HepG2 (cell line): ENCODE data around the gene MLF1. TPM values are rescaled to one million over a fixed set of nuclear protein-coding genes. Genes with fewer than 3 reads are reported as not detected.

Source experiments
- AGO1 ChIP-seq: fragments of 200-400 bp; formaldehyde crosslinking; IDR thresholded peaks from 2 replicates; pipeline ENCODE4 v1.6.1; 2017; ENCODE audit warnings: mild to moderate bottlenecking, low read depth, low read length, moderate library complexity; ENCODE audit not compliant: poor library complexity, severe bottlenecking
- ASH2L ChIP-seq: fragments of 300-600, 200-600 bp; sonication (generic); IDR thresholded peaks from 2 replicates; pipeline ENCODE4 v1.7.0; 2017; ENCODE audit warnings: low read depth, mild to moderate bottlenecking, moderate library complexity, mixed read lengths, low read length; ENCODE audit not compliant: insufficient read length
- BRD4 ChIP-seq: sonication (generic); formaldehyde crosslinking; IDR thresholded peaks from 2 replicates; pipeline ENCODE4 v1.4.0; 2020; ENCODE audit warnings: missing genetic modification reagents
- CEBPG ChIP-seq: IDR thresholded peaks from 2 replicates; pipeline ENCODE4 v1.6.1; 2016
- CREM ChIP-seq, 2 experiments: sonication (generic) in 1 of 2; formaldehyde crosslinking in 1 of 2; IDR thresholded peaks; 2 replicates each; pipeline versions ENCODE4 v1.4.0 to v1.6.1; 2016 to 2020; ENCODE audit warnings: antibody characterized with exemption in 1 of 2, mild to moderate bottlenecking in 1 of 2, missing genetic modification reagents in 1 of 2
- ETS1 ChIP-seq: sonication (generic); formaldehyde crosslinking; IDR thresholded peaks from 2 replicates; pipeline ENCODE4 v1.4.0; 2020; ENCODE audit warnings: missing genetic modification reagents
- FOXJ3 ChIP-seq: sonication (generic); formaldehyde crosslinking; IDR thresholded peaks from 2 replicates; pipeline ENCODE4 v1.4.0; 2020; ENCODE audit warnings: missing genetic modification reagents, mild to moderate bottlenecking, borderline replicate concordance
- FOXO4 ChIP-seq: sonication (generic); formaldehyde crosslinking; conservative IDR thresholded peaks from 2 replicates; pipeline ENCODE4 v1.8.1; 2023; ENCODE audit warnings: missing genetic modification reagents
- HOXA7 ChIP-seq: sonication (generic); formaldehyde crosslinking; IDR thresholded peaks from 2 replicates; pipeline ENCODE4 v1.8.1; 2022; ENCODE audit warnings: mild to moderate bottlenecking, missing genetic modification reagents, moderate library complexity
- IRF2 ChIP-seq: IDR thresholded peaks from 2 replicates; pipeline ENCODE4 v1.6.1; 2018; ENCODE audit warnings: missing genetic modification reagents, missing compliant biosample characterization
- LCORL ChIP-seq, 2 experiments: fragments of 450-650 bp in 1 of 2; sonication (generic) in 1 of 2; formaldehyde crosslinking in 1 of 2; IDR thresholded peaks; 2 replicates each; pipeline versions ENCODE4 v1.5.0 to v1.6.1; 2017 to 2020; ENCODE audit warnings: antibody characterized with exemption in 1 of 2, missing genetic modification reagents in 1 of 2
- MYC ChIP-seq: sonication (generic); formaldehyde crosslinking; IDR thresholded peaks from 2 replicates; pipeline ENCODE4 v1.9.0; 2021; ENCODE audit warnings: missing genetic modification reagents, borderline replicate concordance
- POGZ ChIP-seq: sonication (generic); formaldehyde crosslinking; IDR thresholded peaks from 2 replicates; pipeline ENCODE4 v1.4.0; 2020; ENCODE audit warnings: mild to moderate bottlenecking, missing genetic modification reagents
- PREB ChIP-seq: sonication (generic); formaldehyde crosslinking; IDR thresholded peaks from 2 replicates; pipeline ENCODE4 v1.4.0; 2020; ENCODE audit warnings: missing genetic modification reagents
- ZC3H13 ChIP-seq: sonication (generic); formaldehyde crosslinking; IDR thresholded peaks from 2 replicates; pipeline ENCODE4 v1.8.1; 2023; ENCODE audit warnings: mild to moderate bottlenecking, missing genetic modification reagents, moderate library complexity
- ZFP36L2 ChIP-seq: sonication (generic); formaldehyde crosslinking; IDR thresholded peaks from 2 replicates; pipeline ENCODE4 v1.4.0; 2020; ENCODE audit warnings: missing genetic modification reagents
- ZGPAT ChIP-seq: IDR thresholded peaks from 2 replicates; pipeline ENCODE4 v1.6.1; 2016; ENCODE audit warnings: mild to moderate bottlenecking
- ZNF235 ChIP-seq: sonication (generic); formaldehyde crosslinking; IDR thresholded peaks from 2 replicates; pipeline ENCODE4 v1.8.1; 2023; ENCODE audit warnings: mild to moderate bottlenecking, missing genetic modification reagents, borderline replicate concordance
- ZNF253 ChIP-seq: sonication (generic); formaldehyde crosslinking; IDR thresholded peaks from 2 replicates; pipeline ENCODE4 v1.8.0; 2022; ENCODE audit warnings: mild to moderate bottlenecking, missing genetic modification reagents, borderline replicate concordance
- ZNF33A ChIP-seq: sonication (generic); formaldehyde crosslinking; IDR thresholded peaks from 2 replicates; pipeline ENCODE4 v1.5.1; 2020; ENCODE audit warnings: missing genetic modification reagents, mild to moderate bottlenecking, moderate library complexity, borderline replicate concordance
- ZNF552 ChIP-seq: sonication (generic); formaldehyde crosslinking; IDR thresholded peaks from 2 replicates; pipeline ENCODE4 v1.9.0; 2022; ENCODE audit warnings: missing genetic modification reagents, mild to moderate bottlenecking, borderline replicate concordance
- ZNF747 ChIP-seq: sonication (generic); formaldehyde crosslinking; IDR thresholded peaks from 2 replicates; pipeline ENCODE4 v1.8.1; 2023; ENCODE audit warnings: missing genetic modification reagents, mild to moderate bottlenecking, borderline replicate concordance
- ZXDC ChIP-seq: sonication (generic); formaldehyde crosslinking; IDR thresholded peaks from 2 replicates; pipeline ENCODE4 v1.5.0; 2020; ENCODE audit warnings: mild to moderate bottlenecking, missing genetic modification reagents
- polyA plus RNA-seq, 8 experiments: library from polyadenylated mRNA; depleted of rRNA in 3 of 8; stranded (reverse) in 7 of 8; unstranded in 1 of 8; fragments of >200 nt; fragmentation: Illumina TruSeq in 4 of 8; extraction: Trizol in 4 of 8; gene quantifications; 2 replicates each; pipeline versions ENCODE4 v1.2.1 to v1.2.3, GENCODE V29; 2011 to 2016; ENCODE audit warnings: low read depth in 4 of 8, missing spikeins in 1 of 8, mixed read lengths in 1 of 8; ENCODE audit not compliant: insufficient read depth in 1 of 8
- total RNA-seq, 5 experiments: library from RNA; depleted of rRNA; stranded (reverse); fragments of >200 nt; fragmentation: Illumina TruSeq; extraction: Trizol; gene quantifications; 2 replicates each; pipeline ENCODE4 v1.2.3, GENCODE V29; 2016; ENCODE audit warnings: low read depth in 1 of 5

MLF1 gene
- total and polyA plus RNA-seq, 2 of the 13 experiments (the other 11 are each of a cell fraction or from before 2014, with no cell fraction given): 0.88 to 1.0 TPM

- TF ChIP-seq CEBPG (CRISPR knock-in tag) (no peak), ZNF33A (CRISPR knock-in tag) (no peak), AGO1 (no peak), BRD4 (CRISPR knock-in tag) (no peak), ZNF235 (no peak), LCORL (IDR thresholded peaks at IDR 0.05) (no peak), LCORL (CRISPR knock-in tag; IDR thresholded peaks at IDR 0.05) (no peak), ETS1 (CRISPR knock-in tag) (no peak), ZNF253 (CRISPR knock-in tag) (no peak), ZNF552 (CRISPR knock-in tag) (no peak), ZC3H13 (CRISPR knock-in tag) (no peak), FOXO4 (no peak), ASH2L (peak; percentile 27), ZFP36L2 (no peak), CREM (IDR thresholded peaks at IDR 0.05) (peak; percentile 29; the same call in 1 of the 2 replicates), CREM (CRISPR knock-in tag; IDR thresholded peaks at IDR 0.05) (no peak), ZGPAT (CRISPR knock-in tag) (no peak), HOXA7 (CRISPR knock-in tag) (no peak), FOXJ3 (CRISPR knock-in tag) (peak; percentile 27; the same call in 1 of the 2 replicates), ZXDC (no peak), IRF2 (CRISPR knock-in tag) (no peak), ZNF747 (CRISPR knock-in tag) (no peak), POGZ (no peak), MYC (CRISPR knock-in tag) (no peak), PREB (CRISPR knock-in tag) (no peak)
These were observed 18.9 kb upstream of the MLF1 start (continued) for GRCh38 chr3:158552124-158552523.
